WTC11 (cell line): ENCODE data around the gene PTGER1.

Experiments
- ATF1 ChIP-seq: sonication (generic); formaldehyde crosslinking; IDR thresholded peaks from 2 replicates; pipeline ENCODE4 v1.8.1; 2023; ENCODE audit warnings: mild to moderate bottlenecking, moderate library complexity, missing genetic modification reagents
- CBFB ChIP-seq: sonication (generic); formaldehyde crosslinking; IDR thresholded peaks from 2 replicates; pipeline ENCODE4 v1.8.1; 2022; ENCODE audit warnings: mild to moderate bottlenecking, low read depth, missing genetic modification reagents
- CTCF ChIP-seq: fragments of 200-600 bp; IDR thresholded peaks from 2 replicates; pipeline ENCODE4 v1.8.0; 2022; ENCODE audit warnings: antibody characterized with exemption
- JUN ChIP-seq: sonication (generic); formaldehyde crosslinking; IDR thresholded peaks from 2 replicates; pipeline ENCODE4 v1.8.0; 2023; ENCODE audit warnings: mild to moderate bottlenecking, missing genetic modification reagents
- MAX ChIP-seq: sonication (generic); formaldehyde crosslinking; IDR thresholded peaks from 2 replicates; pipeline ENCODE4 v1.8.0; 2022; ENCODE audit warnings: mild to moderate bottlenecking, missing genetic modification reagents
- NFYB ChIP-seq: sonication (generic); formaldehyde crosslinking; conservative IDR thresholded peaks from 2 replicates; pipeline ENCODE4 v1.8.0; 2022; ENCODE audit warnings: low read depth, missing genetic modification reagents
- NR3C1 ChIP-seq: sonication (generic); formaldehyde crosslinking; conservative IDR thresholded peaks from 2 replicates; pipeline ENCODE4 v1.8.1; 2023; ENCODE audit warnings: low read depth, mild to moderate bottlenecking, missing genetic modification reagents
- RELA ChIP-seq: sonication (generic); formaldehyde crosslinking; IDR thresholded peaks from 2 replicates; pipeline ENCODE4 v1.8.1; 2022; ENCODE audit warnings: missing genetic modification reagents, mild to moderate bottlenecking, borderline replicate concordance
- STAT6 ChIP-seq: sonication (generic); formaldehyde crosslinking; conservative IDR thresholded peaks from 2 replicates; pipeline ENCODE4 v1.8.1; 2023; ENCODE audit warnings: mild to moderate bottlenecking, low read depth, missing genetic modification reagents, moderate library complexity
- TP53 ChIP-seq: sonication (generic); formaldehyde crosslinking; IDR thresholded peaks from 2 replicates; pipeline ENCODE4 v1.8.1; 2023; ENCODE audit warnings: mild to moderate bottlenecking, missing genetic modification reagents
- ZNF232 ChIP-seq: sonication (generic); formaldehyde crosslinking; IDR thresholded peaks from 2 replicates; pipeline ENCODE4 v1.8.0; 2022; ENCODE audit warnings: mild to moderate bottlenecking, missing genetic modification reagents
- ZNF425 ChIP-seq: fragments of 250-450 bp; sonication (Bioruptor Pico); conservative IDR thresholded peaks from 2 replicates; pipeline ENCODE4 v1.9.0; 2021; ENCODE audit warnings: mild to moderate bottlenecking
- ZNF532 ChIP-seq: fragments of 250-450 bp; sonication (Bioruptor Pico); IDR thresholded peaks from 2 replicates; pipeline ENCODE4 v1.9.0; 2021; ENCODE audit warnings: mild to moderate bottlenecking, borderline replicate concordance

- TF ChIP-seq TP53 (CRISPR knock-in tag) (no peak), CBFB (no peak), JUN (CRISPR knock-in tag) (no peak), ZNF425 (no peak), RELA (CRISPR knock-in tag) (no peak), MAX (no peak; the same call in 1 of the 2 replicates), ZNF232 (CRISPR knock-in tag) (no peak), CTCF (no peak), NFYB (no peak), ZNF532 (CRISPR knock-in tag) (no peak), STAT6 (CRISPR knock-in tag) (no peak), ATF1 (CRISPR knock-in tag) (no peak), NR3C1 (no peak)
Measured at GRCh38 chr19:14432791-14433553, 42.2 kb downstream of the PTGER1 start, which contains the start of gene PKN1.
